Lung (tissue), 12 donors: ENCODE measurements around the gene RNF214. TPM values are rescaled to one million over a fixed set of nuclear protein-coding genes. Genes with fewer than 3 reads are reported as not detected.

ENCODE experiments used
- ATAC-seq: fragments of 200-7000 bp; cut with Tn5 transposase; one replicate; pipeline ENCODE4 v1.9.1; 2020; ENCODE audit warnings: moderate number of reproducible peaks; ENCODE audit not compliant: insufficient read depth, low FRiP score
- DNase-seq, 3 donors: peaks; one replicate each; pipeline ENCODE4 v3.0.0-alpha.2; 2013 to 2017
- H3K27ac ChIP-seq, 2 donors: one replicate each; pipeline ENCODE4 v1.5.1; 2013; ENCODE audit warnings: mild to moderate bottlenecking in 2 of 2, moderate library complexity in 2 of 2, control low read depth in 1 of 2, inconsistent platforms in 1 of 2, low read depth in 1 of 2, low read length in 1 of 2
- H3K27me3 ChIP-seq, 3 donors: one replicate each; pipeline ENCODE4 v1.5.1; 2013; ENCODE audit warnings: low read length in 2 of 3; ENCODE audit not compliant: control insufficient read depth in 3 of 3, insufficient read depth in 3 of 3
- H3K36me3 ChIP-seq, 4 donors: one replicate each; pipeline ENCODE4 v1.5.1; 2013; ENCODE audit warnings: low read length in 4 of 4, mild to moderate bottlenecking in 1 of 4, moderate library complexity in 1 of 4; ENCODE audit not compliant: control insufficient read depth in 4 of 4, insufficient read depth in 4 of 4
- H3K4me1 ChIP-seq, 5 donors: one replicate each; pipeline ENCODE4 v1.5.1; 2013; ENCODE audit warnings: low read length in 5 of 5, mild to moderate bottlenecking in 2 of 5, moderate library complexity in 1 of 5; ENCODE audit not compliant: control insufficient read depth in 5 of 5, insufficient read depth in 5 of 5
- H3K4me3 ChIP-seq: one replicate; pipeline ENCODE4 v1.5.1; 2013; ENCODE audit warnings: mild to moderate bottlenecking, control low read depth, moderate library complexity
- H3K9ac ChIP-seq, 2 donors: one replicate each; pipeline ENCODE4 v1.5.1; 2013; ENCODE audit warnings: low read length in 2 of 2, control low read depth in 1 of 2; ENCODE audit not compliant: insufficient read depth in 1 of 2
- H3K9me3 ChIP-seq, 4 donors: one replicate each; pipeline ENCODE4 v1.5.1; 2013; ENCODE audit warnings: low read length in 3 of 4, mild to moderate bottlenecking in 1 of 4, moderate library complexity in 1 of 4; ENCODE audit not compliant: control insufficient read depth in 4 of 4, insufficient read depth in 3 of 4
- CTCF ChIP-seq: IDR thresholded peaks from 2 replicates; pipeline ENCODE4 v1.5.1; 2012; ENCODE audit warnings: mild to moderate bottlenecking; ENCODE audit errors: control extremely low read depth, extremely low read depth
- WGBS, 2 donors: extraction: QIAGEN DNeasy Blood & Tissue Kit; methylation state at CpG; one replicate each; pipeline ENCODE4 v1.1.7; 2013; 5-methylcytosine and 5-hydroxymethylcytosine counted together
- polyA plus RNA-seq, 2 donors: library from polyadenylated mRNA; stranded (reverse); fragments of 200-250 nt; gene quantifications; one replicate each; pipeline ENCODE4 v1.2.1, GENCODE V29; 2013
- total RNA-seq, 2 donors: library from RNA; depleted of rRNA in 1 of 2; stranded (reverse); fragments of >200 nt in 1 of 2; gene quantifications; one replicate each; pipeline ENCODE4 v1.2.1, GENCODE V29; 2014 to 2021
- donor health status: control.
- donor health status: control.
- donor health status: Bipolar disorder and iron deficiency.
- donor health status: healthy.
- donor health status: DM: yes; HTN: yes; CAD: no.

RNF214 gene
- total and polyA plus RNA-seq, 4 donors: 8.6 to 19.8 (median 14.6) TPM

- Histone ChIP-seq H3K36me3 (peaks cover 19 to 53% (median 30%) of the 10 kb centered on the region in 4 donors), H3K27ac (peak overlapping the region; percentile 3 to 61), H3K9me3 (no peaks in the 10 kb centered on the region), H3K9ac (no peak overlapping the region), H3K4me1 (peaks cover 0 to 20% (median 6%) of the 10 kb centered on the region in 5 donors), H3K4me3 (no peak overlapping the region), H3K27me3 (no peaks in the 10 kb centered on the region)
- peak; percentile 12 for ATAC-seq
- DNase-seq: peak in 1 of 3 donors; percentile 2
- 80 to 89% methylated on average over 11 of the region's 11 CpGs for WGBS, 2 donors
- TF ChIP-seq CTCF: no peak
Observed at GRCh38 chr11:117217141-117218084, 15.1 kb upstream of the RNF214 start.

GRCh38 chr11:117218133-117218915, 14.1 kb upstream of the RNF214 start:
- Histone ChIP-seq H3K27ac (peak overlapping the region in 1 of 2 donors; percentile 61), H3K27me3 (no peaks in the 10 kb centered on the region), H3K9ac (no peak overlapping the region), H3K4me3 (no peak overlapping the region), H3K36me3 (peaks cover 20 to 58% (median 30%) of the 10 kb centered on the region in 4 donors), H3K9me3 (no peaks in the 10 kb centered on the region), H3K4me1 (peaks cover 0 to 20% (median 6%) of the 10 kb centered on the region in 5 donors)
- peak in 2 of 3 donors; percentile 10 to 42 for DNase-seq
- TF ChIP-seq CTCF: no peak
- ATAC-seq: no peak
- 73 to 82% methylated on average over 15 of the region's 15 CpGs for WGBS, 2 donors

GRCh38 chr11:117219001-117219400, 13.5 kb upstream of the RNF214 start:
- peak in 1 of 3 donors; percentile 4 for DNase-seq
- Histone ChIP-seq H3K9ac (no peak overlapping the region), H3K27me3 (no peaks in the 10 kb centered on the region), H3K27ac (peak overlapping the region in 1 of 2 donors; percentile 21), H3K9me3 (no peaks in the 10 kb centered on the region), H3K36me3 (peaks cover 24 to 64% (median 34%) of the 10 kb centered on the region in 4 donors), H3K4me1 (peaks cover 0 to 20% (median 6%) of the 10 kb centered on the region in 5 donors), H3K4me3 (no peak overlapping the region)
- ATAC-seq: no peak
- TF ChIP-seq CTCF: no peak
- WGBS, 2 donors: 92 to 94% methylated on average over 9 of the region's 9 CpGs
